Calu3 (cell line): Measurements from ENCODE around the gene GRAMD4. TPM values are rescaled to one million over a fixed set of nuclear protein-coding genes. Genes with fewer than 3 reads are reported as not detected.
A peak's percentile ranks its signal among the peaks of the same experiment; 100 is the strongest.

Experiments used
- Bru-seq: library from RNA; stranded (reverse); fragments of 400-500 nt; gene quantifications from one replicate; lab custom pipeline; 2021; lab: Mats Ljungman, UMichigan
- BruChase-seq, 2 experiments: library from RNA; stranded (reverse); fragments of 400-500 nt; gene quantifications; one replicate each; lab custom pipeline; 2021; lab: Mats Ljungman, UMichigan
- BruUV-seq: library from RNA; stranded (reverse); fragments of 400-500 nt; replicated peaks from 2 replicates; lab custom pipeline; 2021; lab: Mats Ljungman, UMichigan
- CTCF ChIA-PET: fragments of 300-600 bp; sonication (Branson Sonifier 250); formaldehyde crosslinking; loops from one replicate; lab custom pipeline; 2022; ENCODE audit warnings: antibody characterized with exemption; lab: Charles Lee
- DNase-seq: peaks from one replicate; pipeline ENCODE4 v3.0.0; 2022
- H3K27ac Mint-ChIP-seq: one replicate; pipeline ENCODE4 v1.8.0; 2022; ENCODE audit warnings: mixed read lengths; ENCODE audit not compliant: unreplicated experiment
- H3K27me3 Mint-ChIP-seq: one replicate; pipeline ENCODE4 v1.8.0; 2022; ENCODE audit warnings: mixed read lengths; ENCODE audit not compliant: unreplicated experiment
- H3K36me3 Mint-ChIP-seq: one replicate; pipeline ENCODE4 v1.8.0; 2022; ENCODE audit warnings: mild to moderate bottlenecking, moderate library complexity, mixed read lengths; ENCODE audit not compliant: insufficient read depth, unreplicated experiment
- H3K4me1 Mint-ChIP-seq: one replicate; pipeline ENCODE4 v1.8.0; 2022; ENCODE audit warnings: mild to moderate bottlenecking, low read depth, mixed read lengths; ENCODE audit not compliant: unreplicated experiment
- H3K4me3 Mint-ChIP-seq: one replicate; pipeline ENCODE4 v1.8.0; 2022; ENCODE audit warnings: mild to moderate bottlenecking, low read depth, moderate library complexity, mixed read lengths; ENCODE audit not compliant: unreplicated experiment
- H3K9me3 Mint-ChIP-seq: one replicate; pipeline ENCODE4 v1.8.0; 2022; ENCODE audit warnings: low read depth, mixed read lengths; ENCODE audit not compliant: unreplicated experiment
- CTCF ChIP-seq: fragments of 200-600 bp; IDR thresholded peaks from one replicate; pipeline ENCODE4 v1.8.0; 2022; ENCODE audit warnings: antibody characterized with exemption; ENCODE audit not compliant: unreplicated experiment
- intact Hi-C: fragments of 100-400 bp; cut with micrococcal nuclease; formaldehyde crosslinking; loops from one replicate; pipeline ENCODE4 v1.10.0; 2022; ENCODE audit not compliant: unreplicated experiment
- long read RNA-seq: library from polyadenylated mRNA; stranded (forward); transcript quantifications from one replicate; pipeline ENCODE4 v2.0.0, GENCODE V29; 2022
- total RNA-seq: library from RNA; stranded (reverse); gene quantifications from 2 replicates; pipeline ENCODE4 v1.2.3, GENCODE V29; 2022

Gene GRAMD4
- 61.2 and 63.4 TPM in 2 replicates for total RNA-seq
- percentile 48 among the genes with signal in this experiment for Bru-seq, nascent RNA
- BruChase-seq, experiment 1, labeled RNA remaining after a 6-hour chase, result percentile 64 among the genes with signal in this experiment
- BruChase-seq, experiment 2, labeled RNA remaining after a 2-hour chase, result percentile 56 among the genes with signal in this experiment
- long read RNA-seq, partial matches to known transcripts, result 11 of 35 reads
- long read RNA-seq, other reads (novel, unspliced or antisense), result 24 of 35 reads

- Mint-ChIP-seq H3K9me3 (no peaks in the 10 kb centered on the region), H3K27ac (no peak within 1 kb of the TSS), H3K4me3 (no peak within 1 kb of the TSS), H3K27me3 (no peaks in the 10 kb centered on the region), H3K36me3 (peaks cover 11% of the 10 kb centered on the region), H3K4me1 (peaks cover 12% of the 10 kb centered on the region)
- CTCF ChIA-PET, result no interaction called here
- BruUV-seq, result no TSS peak
- DNase-seq, result no peak
- intact Hi-C loops, result no loop called here
- no peak for TF ChIP-seq CTCF
Observed at GRCh38 chr22:46619830-46620501, at the start of gene GRAMD4. GRAMD4 (plus strand) TSS chr22:46620386; CDS start chr22:46626800, 6,414 bp downstream.

GRCh38 chr22:46571642-46572250, 48.4 kb upstream of the GRAMD4 start:
- CTCF ChIA-PET, result no interaction called here
- Mint-ChIP-seq H3K4me3 (no peak overlapping the region), H3K27me3 (peaks cover 21% of the 10 kb centered on the region), H3K36me3 (peaks cover 27% of the 10 kb centered on the region), H3K9me3 (peaks cover 3% of the 10 kb centered on the region), H3K27ac (no peak overlapping the region), H3K4me1 (peaks cover 24% of the 10 kb centered on the region)
- TF ChIP-seq CTCF, result no peak
- no peak for DNase-seq
- intact Hi-C loops, result no loop called here
- BruUV-seq, result no TSS peak

- Mint-ChIP-seq H3K4me1 (peaks cover 24% of the 10 kb centered on the region), H3K9me3 (peaks cover 3% of the 10 kb centered on the region), H3K27ac (no peak overlapping the region), H3K36me3 (peaks cover 33% of the 10 kb centered on the region), H3K4me3 (no peak overlapping the region), H3K27me3 (peaks cover 20% of the 10 kb centered on the region)
- CTCF ChIA-PET, result no interaction called here
- no TSS peak for BruUV-seq
- no peak for TF ChIP-seq CTCF
- intact Hi-C loops, result no loop called here
- DNase-seq, result no peak
Observed at GRCh38 chr22:46572911-46573780, 47.0 kb upstream of the GRAMD4 start.

- intact Hi-C loops, result no loop called here
- CTCF ChIA-PET, result no interaction called here
- H3K4me3 Mint-ChIP-seq, result no peak overlapping the region
- TF ChIP-seq CTCF, result no peak
- peaks cover 3% of the 10 kb centered on the region for H3K9me3 Mint-ChIP-seq
- H3K27me3 Mint-ChIP-seq, result peaks cover 12% of the 10 kb centered on the region
- BruUV-seq, result no TSS peak
- peak overlapping the region; percentile 82 for H3K27ac Mint-ChIP-seq
- DNase-seq, result no peak
- peaks cover 39% of the 10 kb centered on the region for H3K36me3 Mint-ChIP-seq
- peaks cover 30% of the 10 kb centered on the region for H3K4me1 Mint-ChIP-seq
Observed at GRCh38 chr22:46573781-46574437, 46.3 kb upstream of the GRAMD4 start.
